ENCODE results near the gene LRRC49. TPM values are rescaled to one million over a fixed set of nuclear protein-coding genes. Genes with fewer than 3 reads are reported as not detected.
"Not testable (repeated sequence)": the region's sequence is repeated elsewhere in the genome, so short reads cannot be mapped to it uniquely, and the experiment has no call there.

The LRRC49 gene
- total and polyA plus RNA-seq, 11 donors = 13.3 to 123 (median 60.3) TPM

GRCh38 chr15:70869346-70869745 is 23.3 kb upstream of the LRRC49 start:
- H3K27ac ChIP-seq = peak overlapping the region in 3 of 12 donors; percentile 7 to 51 (median 44)
- H3K9me3 ChIP-seq = no peaks in the 10 kb centered on the region
- 66 to 95% (median 86%) methylated on average over 3 of the region's 3 CpGs for WGBS, 4 donors
- peaks cover 0 to 39% (median 24%) of the 10 kb centered on the region in 12 donors for H3K4me1 ChIP-seq
- H3K4me3 ChIP-seq = no peak overlapping the region
- TF ChIP-seq POLR2A (IDR thresholded peaks at IDR 0.05) = no peak
- TF ChIP-seq, protein P1, sequence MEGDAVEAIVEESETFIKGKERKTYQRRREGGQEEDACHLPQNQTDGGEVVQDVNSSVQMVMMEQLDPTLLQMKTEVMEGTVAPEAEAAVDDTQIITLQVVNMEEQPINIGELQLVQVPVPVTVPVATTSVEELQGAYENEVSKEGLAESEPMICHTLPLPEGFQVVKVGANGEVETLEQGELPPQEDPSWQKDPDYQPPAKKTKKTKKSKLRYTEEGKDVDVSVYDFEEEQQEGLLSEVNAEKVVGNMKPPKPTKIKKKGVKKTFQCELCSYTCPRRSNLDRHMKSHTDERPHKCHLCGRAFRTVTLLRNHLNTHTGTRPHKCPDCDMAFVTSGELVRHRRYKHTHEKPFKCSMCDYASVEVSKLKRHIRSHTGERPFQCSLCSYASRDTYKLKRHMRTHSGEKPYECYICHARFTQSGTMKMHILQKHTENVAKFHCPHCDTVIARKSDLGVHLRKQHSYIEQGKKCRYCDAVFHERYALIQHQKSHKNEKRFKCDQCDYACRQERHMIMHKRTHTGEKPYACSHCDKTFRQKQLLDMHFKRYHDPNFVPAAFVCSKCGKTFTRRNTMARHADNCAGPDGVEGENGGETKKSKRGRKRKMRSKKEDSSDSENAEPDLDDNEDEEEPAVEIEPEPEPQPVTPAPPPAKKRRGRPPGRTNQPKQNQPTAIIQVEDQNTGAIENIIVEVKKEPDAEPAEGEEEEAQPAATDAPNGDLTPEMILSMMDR (IDR thresholded peaks at IDR 0.05) = no peak
- intact Hi-C loops (cut with DNase I) = loop anchor here in 2 of 10 donors (2.0 to 5.0 kb wide), 2 partner anchors 37 to 45 kb away; no protein-coding TSS in a partner anchor
- no peaks in the 10 kb centered on the region for H3K27me3 ChIP-seq
- DNase-seq (no peak), ATAC-seq (no peak)
- H3K36me3 ChIP-seq = no peaks in the 10 kb centered on the region

GRCh38 chr15:70870051-70870450 is 22.6 kb upstream of the LRRC49 start:
- DNase-seq (no peak), ATAC-seq (peak in 2 of 4 donors; percentile 42 to 45)
- Histone ChIP-seq H3K27me3 (no peaks in the 10 kb centered on the region), H3K9me3 (no peaks in the 10 kb centered on the region), H3K4me3 (no peak overlapping the region), H3K4me1 (peaks cover 0 to 39% (median 24%) of the 10 kb centered on the region in 12 donors), H3K36me3 (no peaks in the 10 kb centered on the region), H3K27ac (peak overlapping the region in 4 of 12 donors; percentile 7 to 37 (median 14))
- no peak for TF ChIP-seq POLR2A (IDR thresholded peaks at IDR 0.05)
- intact Hi-C loops (cut with DNase I) = loop anchor here in 7 of 10 donors (5.0 to 10.0 kb wide), 3 partner anchors 185 to 195 kb away; no protein-coding TSS in a partner anchor

DNA sequence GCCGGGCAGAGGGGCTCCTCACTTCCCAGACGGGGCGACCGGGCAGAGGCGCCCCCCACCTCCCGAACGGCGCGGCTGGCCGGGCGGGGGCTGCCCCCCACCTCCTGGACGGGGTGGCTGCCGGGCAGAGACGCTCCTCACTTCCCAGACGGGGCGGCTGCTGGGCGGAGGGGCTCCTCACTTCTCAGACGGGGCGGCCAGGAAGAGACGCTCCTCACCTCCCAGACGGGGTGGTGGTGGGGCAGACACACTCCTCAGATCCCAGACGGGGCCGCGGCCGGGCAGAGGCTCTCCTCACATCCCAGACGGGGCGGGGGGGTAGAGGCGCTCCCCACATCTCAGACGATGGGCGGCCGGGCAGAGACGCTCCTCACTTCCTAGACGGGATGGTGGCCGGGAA is 21.1 kb upstream of the LRRC49 start:
- not testable (repeated sequence) for H3K9me3 ChIP-seq, DNase-seq, H3K36me3 ChIP-seq, H3K27me3 ChIP-seq, H3K4me3 ChIP-seq, ATAC-seq, H3K27ac ChIP-seq
- 96 to 99% (median 97%) methylated on average over 23 to 34 of the region's 34 CpGs for WGBS, 4 donors
- H3K4me1 ChIP-seq = peaks cover 0 to 39% (median 24%) of the 10 kb centered on the region in 12 donors
- intact Hi-C loops (cut with DNase I) = loop anchor here in 7 of 10 donors (5.0 to 10.0 kb wide), 3 partner anchors 187 to 197 kb away; no protein-coding TSS in a partner anchor

DNA sequence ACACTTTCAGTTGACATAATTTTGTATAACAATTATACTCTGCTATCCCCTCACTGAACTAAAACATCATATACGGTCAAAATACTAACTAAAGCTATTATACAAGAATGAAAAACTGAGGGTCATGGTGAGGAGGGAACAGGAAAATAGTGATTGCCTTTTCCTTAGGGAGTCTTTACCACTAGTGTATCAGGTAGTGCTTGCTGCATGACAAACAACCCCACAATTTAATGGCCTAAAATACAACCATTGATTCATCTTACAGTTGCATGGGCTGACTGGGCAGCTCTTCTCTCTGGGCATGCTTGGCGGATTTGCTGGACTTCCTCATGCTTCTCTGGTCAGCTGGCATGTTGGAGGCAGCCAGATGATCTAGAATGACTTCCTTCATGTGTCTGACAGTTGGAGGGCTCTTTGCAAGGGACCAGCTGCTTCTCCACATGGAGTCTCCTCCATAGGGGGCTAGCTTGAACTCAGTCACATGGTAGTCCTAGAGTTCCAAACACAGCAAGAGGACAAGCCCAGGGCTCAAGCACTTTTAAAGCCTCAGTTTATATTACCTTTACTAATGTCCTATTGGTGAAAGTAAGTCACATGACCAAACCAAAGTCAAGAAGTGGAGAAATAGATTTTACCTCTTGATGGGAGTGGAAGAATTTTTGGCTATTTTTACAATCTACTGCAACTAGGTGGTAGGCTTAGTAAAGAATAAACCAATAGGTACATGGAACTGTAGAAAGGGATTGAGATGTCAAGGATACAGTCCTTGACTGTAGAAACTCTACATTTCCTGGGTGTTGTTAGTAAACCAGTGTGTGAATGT is 19.2 kb upstream of the LRRC49 start:
- no peak for ATAC-seq
- H3K4me1 ChIP-seq = peaks cover 0 to 24% (median 13%) of the 10 kb centered on the region in 12 donors
- no peak overlapping the region for H3K4me3 ChIP-seq
- H3K36me3 ChIP-seq = no peaks in the 10 kb centered on the region
- WGBS, 4 donors = 96 to 98% (median 96%) methylated on average over 2 of the region's 2 CpGs
- TF ChIP-seq POLR2A (IDR thresholded peaks at IDR 0.05) = no peak
- TF ChIP-seq, protein P1 (IDR thresholded peaks at IDR 0.05) = no peak
- no peaks in the 10 kb centered on the region for H3K9me3 ChIP-seq
- H3K27me3 ChIP-seq = no peaks in the 10 kb centered on the region
- no peak overlapping the region for H3K27ac ChIP-seq
- DNase-seq = no peak
- intact Hi-C loops (cut with DNase I) = loop anchor here in 9 of 10 donors (2.0 to 10.0 kb wide), 5 partner anchors 47 to 199 kb away; no protein-coding TSS in a partner anchor

All from heart left ventricle (tissue), 16 donors.